GM18526 (cell line): Measurements from ENCODE around the gene FOLR1.

Source experiments
- POLR2A ChIP-seq: IDR thresholded peaks from 3 replicates; pipeline ENCODE4 v1.6.1; 2011; ENCODE audit not compliant: insufficient read length; ENCODE audit errors: extremely low read depth

Gene FOLR1

GRCh38 chr11:72222907-72223614 is 31.1 kb downstream of the FOLR1 start:
- peak; percentile 60 for TF ChIP-seq POLR2A

GRCh38 chr11:72223615-72224563 is 31.9 kb downstream of the FOLR1 start:
- no peak for TF ChIP-seq POLR2A

GRCh38 chr11:72224564-72225410 is 32.8 kb downstream of the FOLR1 start, which contains the start of gene INPPL1:
TSS of gene INPPL1 (plus strand) at chr11:72224767. CDS start at chr11:72224985, 218 bp downstream.
- TF ChIP-seq POLR2A: peak; percentile 19

- no peak for TF ChIP-seq POLR2A
Observed at GRCh38 chr11:72225411-72225951, 33.5 kb downstream of the FOLR1 start.

- no peak for TF ChIP-seq POLR2A
Observed at GRCh38 chr11:72226701-72227100, 34.8 kb downstream of the FOLR1 start.

- TF ChIP-seq POLR2A: no peak
Observed at GRCh38 chr11:72227316-72228228, 35.6 kb downstream of the FOLR1 start.

- TF ChIP-seq POLR2A: no peak
Observed at GRCh38 chr11:72228229-72228843, 36.4 kb downstream of the FOLR1 start.

GRCh38 chr11:72228844-72229231 is 36.9 kb downstream of the FOLR1 start:
- no peak for TF ChIP-seq POLR2A

GRCh38 chr11:72229336-72229924 is 37.5 kb downstream of the FOLR1 start:
- TF ChIP-seq POLR2A: no peak

GRCh38 chr11:72229925-72230763 is 38.2 kb downstream of the FOLR1 start:
- TF ChIP-seq POLR2A: no peak

- no peak for TF ChIP-seq POLR2A
Observed at GRCh38 chr11:72230764-72231365, 38.9 kb downstream of the FOLR1 start.
